Fibroblast of the aortic adventitia (primary cell): ENCODE results near the gene ADCY1. TPM values are rescaled to one million over a fixed set of nuclear protein-coding genes. Genes with fewer than 3 reads are reported as not detected.

Source experiments
- DNase-seq: peaks from one replicate; pipeline ENCODE4 v3.0.0-alpha.2; 2010; ENCODE audit warnings: low read depth
- H3K4me3 ChIP-seq: 2 replicates; pipeline ENCODE4 v1.5.1; 2011; ENCODE audit warnings: low read depth, mild to moderate bottlenecking, control low read depth, low read length, moderate library complexity
- CTCF ChIP-seq: IDR thresholded peaks from 2 replicates; pipeline ENCODE4 v1.5.1; 2011; ENCODE audit warnings: mild to moderate bottlenecking, low read length, control low read depth, inconsistent platforms; ENCODE audit not compliant: insufficient read depth
- total RNA-seq: library from RNA; depleted of rRNA; stranded (reverse); fragments of >200 nt; gene quantifications from 2 replicates; pipeline ENCODE4 v1.2.3, GENCODE V29; 2012; ENCODE audit warnings: low replicate concordance

The ADCY1 gene
- total RNA-seq, 1 donor, result 0.72 TPM

DNA sequence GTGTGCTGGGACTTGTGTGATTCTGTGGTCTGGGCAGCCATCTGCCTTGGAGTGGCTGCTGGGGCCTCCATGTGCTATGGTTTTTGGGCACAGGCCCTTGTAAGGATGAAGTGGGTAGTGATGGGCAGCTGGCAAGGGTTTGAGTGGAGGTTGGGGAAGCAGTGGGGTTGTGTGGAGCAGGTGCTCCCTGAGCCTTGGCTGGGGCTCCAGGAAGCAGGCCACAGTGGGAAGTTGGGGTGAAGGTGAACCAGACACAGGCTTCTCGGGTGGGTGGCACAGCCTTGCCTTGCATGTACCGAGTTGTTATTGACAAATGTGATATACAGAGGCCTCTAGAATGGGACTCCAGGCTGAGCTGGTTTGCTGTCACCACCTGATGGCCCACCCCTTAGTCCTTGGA lies 82.3 kb downstream of the ADCY1 start:
- H3K4me3 ChIP-seq, result no peak overlapping the region

DNA sequence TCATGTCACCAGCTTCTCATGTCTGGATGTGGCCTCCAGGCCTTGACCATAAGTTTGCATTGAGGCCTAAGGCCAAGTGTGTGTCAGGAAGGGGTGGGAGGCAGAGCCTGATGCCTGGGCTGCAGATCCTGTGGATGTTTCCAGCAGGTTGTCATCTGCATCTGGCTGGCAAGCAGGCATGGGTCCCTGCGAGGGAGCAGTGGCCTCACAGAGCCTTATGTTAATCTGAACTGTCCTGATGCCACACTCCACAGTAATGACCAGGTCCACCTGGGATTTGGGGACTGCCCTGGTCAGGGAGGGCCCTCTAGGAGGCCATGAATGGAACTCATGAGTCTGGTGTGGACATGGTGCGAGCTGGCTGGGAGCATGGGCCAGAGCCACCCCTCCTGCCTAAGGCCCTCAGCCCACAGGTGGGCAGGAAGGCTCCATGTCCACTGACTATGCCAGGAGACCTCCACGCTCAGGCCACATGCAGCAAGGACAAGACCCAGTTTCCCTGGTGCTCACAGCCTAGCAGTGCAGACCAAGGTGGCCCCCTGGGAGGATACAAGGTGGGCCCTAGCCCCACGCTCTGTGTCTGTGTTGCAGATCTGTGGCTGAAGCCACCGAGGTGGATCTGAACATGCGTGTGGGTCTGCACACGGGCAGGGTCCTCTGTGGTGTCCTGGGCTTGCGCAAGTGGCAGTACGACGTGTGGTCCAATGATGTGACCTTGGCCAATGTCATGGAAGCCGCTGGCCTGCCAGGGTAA lies 83.1 kb downstream of the ADCY1 start:
- no peak for TF ChIP-seq CTCF
- H3K4me3 ChIP-seq, result no peak overlapping the region
- no peak for DNase-seq

More for the DNA sequence above, 82.3 kb downstream of the ADCY1 start:
- no peak for DNase-seq
- TF ChIP-seq CTCF, result no peak

DNA sequence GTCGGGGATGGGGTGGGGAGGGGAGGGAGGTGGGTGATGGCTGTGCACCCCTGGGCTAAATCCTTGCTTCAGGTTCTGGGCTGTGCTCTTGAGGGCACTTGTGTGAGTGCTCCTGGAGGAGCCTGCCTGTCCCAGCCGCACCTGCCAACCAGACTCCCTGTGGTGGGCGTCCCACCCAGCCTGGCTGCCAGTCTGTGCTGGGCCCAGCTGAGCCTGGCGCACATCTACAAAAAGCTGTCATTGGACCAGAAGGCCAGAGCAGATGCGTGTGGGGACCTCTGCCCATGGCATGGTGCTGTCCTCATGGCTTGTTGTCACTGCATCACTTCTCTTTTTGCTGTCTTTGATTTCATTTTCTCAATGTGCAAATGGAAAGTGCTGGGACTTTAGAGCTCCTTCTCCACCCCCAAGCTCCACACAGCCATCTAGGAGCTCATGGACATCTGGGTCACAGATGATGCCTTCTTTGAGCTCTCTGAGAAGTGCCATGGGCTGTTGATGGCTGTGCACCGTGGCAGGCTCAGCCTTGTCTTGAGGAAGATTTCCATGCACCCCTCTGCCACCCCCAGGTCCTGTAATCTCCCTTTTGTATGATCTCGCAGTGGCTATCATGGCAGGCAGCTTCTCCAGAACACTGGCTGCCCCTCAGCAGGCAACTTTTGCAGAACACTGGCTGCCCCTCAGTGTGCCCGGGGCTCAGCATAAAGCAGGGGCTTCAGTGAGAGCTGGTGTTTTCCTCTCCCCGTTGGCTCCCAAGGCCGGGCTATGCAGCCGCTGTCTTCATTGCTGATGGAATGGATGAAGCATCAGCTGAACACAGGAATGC lies 83.9 kb downstream of the ADCY1 start:
- no peak for TF ChIP-seq CTCF
- H3K4me3 ChIP-seq, result no peak overlapping the region
- DNase-seq, result no peak

DNA sequence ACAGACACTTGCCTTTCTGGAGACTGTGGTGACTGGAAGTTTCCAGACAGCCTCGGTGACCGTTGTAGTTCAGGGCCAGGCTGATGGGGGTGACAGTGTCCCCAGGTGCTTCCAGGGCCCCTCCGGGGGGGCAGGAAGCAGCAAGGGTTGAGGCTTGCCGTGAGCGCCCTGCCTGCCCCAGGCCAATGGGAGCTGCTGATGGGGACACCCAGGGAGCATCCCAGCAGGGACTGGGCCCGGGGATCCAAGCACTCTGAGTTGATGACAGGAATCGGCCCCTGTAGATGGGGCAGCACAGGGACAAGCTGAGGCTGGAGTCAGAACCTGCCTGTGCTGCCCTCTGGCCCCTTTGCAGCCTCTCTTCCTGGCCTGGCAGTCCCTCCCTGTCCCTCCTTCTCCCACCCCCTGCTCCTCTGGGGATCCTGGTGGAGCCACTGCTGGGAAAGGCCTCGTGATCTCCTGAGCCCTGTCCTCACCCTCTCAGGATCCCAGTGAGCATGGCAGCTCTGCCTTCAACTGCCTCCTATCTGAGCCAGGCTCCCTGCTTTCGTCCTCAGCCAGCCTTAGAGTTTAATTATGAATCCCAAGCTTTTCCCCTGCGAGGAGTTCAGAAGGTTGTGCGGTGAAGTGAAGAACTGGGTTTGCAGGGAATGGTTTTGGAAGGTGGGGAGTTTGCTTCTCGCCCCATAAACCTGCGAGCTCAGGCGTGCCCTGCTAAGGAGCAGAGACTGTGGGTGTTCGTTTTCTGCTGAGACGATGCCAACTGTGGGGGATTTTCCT lies 84.7 kb downstream of the ADCY1 start:
- DNase-seq, result no peak
- no peak for TF ChIP-seq CTCF
- H3K4me3 ChIP-seq, result no peak overlapping the region

GRCh38 chr7:45659496-45660139 lies 85.5 kb downstream of the ADCY1 start:
- no peak for TF ChIP-seq CTCF
- H3K4me3 ChIP-seq, result no peak overlapping the region
- no peak for DNase-seq

DNA sequence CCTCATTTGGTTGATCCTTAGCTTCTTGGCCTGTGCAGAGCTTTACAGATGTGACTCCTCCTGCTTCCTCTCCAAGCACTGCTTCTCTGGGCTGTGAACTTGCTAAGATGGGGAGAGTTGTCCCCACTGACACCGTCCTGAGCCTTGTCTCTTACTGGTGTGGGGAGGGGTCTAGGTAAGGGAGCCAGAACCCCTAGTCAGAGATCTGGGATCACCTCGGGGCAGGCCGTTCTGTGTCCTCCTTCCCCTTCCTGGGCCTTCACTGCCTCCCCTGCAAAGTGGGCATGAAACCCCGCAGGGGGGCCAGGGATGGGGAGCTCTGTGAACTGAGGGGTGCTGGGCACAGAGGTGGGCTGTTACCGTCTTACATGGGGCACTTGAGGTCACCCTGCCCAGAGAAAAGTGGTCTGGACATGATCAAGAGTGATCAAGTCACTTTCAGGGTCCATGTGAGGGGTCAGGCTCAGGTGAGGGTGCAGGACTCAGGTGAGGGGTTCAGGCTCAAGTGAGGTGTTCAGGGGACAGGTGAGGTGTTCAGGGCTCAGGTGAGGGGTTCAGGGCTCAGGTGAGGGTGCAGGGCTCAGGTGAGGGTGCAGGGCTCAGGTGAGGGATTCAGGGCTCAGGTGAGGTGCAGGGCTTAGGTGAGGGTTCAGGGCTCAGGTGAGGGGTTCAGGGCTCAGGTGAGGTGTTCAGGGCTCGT lies 86.2 kb downstream of the ADCY1 start:
- no peak for DNase-seq
- H3K4me3 ChIP-seq, result no peak overlapping the region
- TF ChIP-seq CTCF, result no peak
